H9 (cell line): ENCODE results near the gene LIX1. TPM values are rescaled to one million over a fixed set of nuclear protein-coding genes. Genes with fewer than 3 reads are reported as not detected.

Source experiments
- DNase-seq: peaks from one replicate; pipeline ENCODE4 v3.0.0-alpha.2; 2017
- H2AFZ ChIP-seq: one replicate; pipeline ENCODE4 v1.6.1; 2013; ENCODE audit warnings: mild to moderate bottlenecking, low read length, control low read depth, moderate library complexity
- H2AK5ac ChIP-seq: 2 replicates; pipeline ENCODE4 v1.6.1; 2013; ENCODE audit warnings: low read length, control low read depth, mixed read lengths; ENCODE audit not compliant: insufficient read length
- H2BK120ac ChIP-seq: one replicate; pipeline ENCODE4 v1.6.1; 2013; ENCODE audit warnings: low read depth, mild to moderate bottlenecking, low read length, control low read depth, inconsistent platforms; ENCODE audit not compliant: poor library complexity, severe bottlenecking
- H2BK12ac ChIP-seq: 2 replicates; pipeline ENCODE4 v1.6.1; 2013; ENCODE audit warnings: low read length, control low read depth, mixed read lengths, low read depth; ENCODE audit not compliant: insufficient read length
- H2BK15ac ChIP-seq: 2 replicates; pipeline ENCODE4 v1.6.1; 2013; ENCODE audit warnings: low read depth, low read length, control low read depth
- H2BK20ac ChIP-seq: one replicate; pipeline ENCODE4 v1.6.1; 2013; ENCODE audit warnings: low read depth, mild to moderate bottlenecking, low read length, control low read depth, inconsistent platforms; ENCODE audit not compliant: poor library complexity, severe bottlenecking
- H2BK5ac ChIP-seq: 2 replicates; pipeline ENCODE4 v1.6.1; 2013; ENCODE audit warnings: low read length, control low read depth, mixed read lengths; ENCODE audit not compliant: insufficient read length
- H3K14ac ChIP-seq: 2 replicates; pipeline ENCODE4 v1.6.1; 2013; ENCODE audit warnings: low read length, control low read depth; ENCODE audit not compliant: insufficient read depth
- H3K18ac ChIP-seq: 2 replicates; pipeline ENCODE4 v1.6.1; 2013; ENCODE audit warnings: low read depth, mild to moderate bottlenecking, mixed read lengths, low read length, control low read depth; ENCODE audit not compliant: insufficient read length
- H3K23ac ChIP-seq: 2 replicates; pipeline ENCODE4 v1.6.1; 2013; ENCODE audit warnings: low read length, control low read depth, mixed read lengths, low read depth; ENCODE audit not compliant: insufficient read length
- H3K23me2 ChIP-seq: 2 replicates; pipeline ENCODE4 v1.6.1; 2013; ENCODE audit warnings: low read depth, mild to moderate bottlenecking, mixed read lengths, low read length, control low read depth; ENCODE audit not compliant: insufficient read length, poor library complexity, severe bottlenecking
- H3K27ac ChIP-seq: 2 replicates; pipeline ENCODE4 v1.5.1; 2013; ENCODE audit warnings: low read length, control low read depth, mixed read lengths, low read depth; ENCODE audit not compliant: insufficient read length
- H3K27me3 ChIP-seq: 2 replicates; pipeline ENCODE4 v1.6.1; 2013; ENCODE audit warnings: low read length, control low read depth, inconsistent platforms; ENCODE audit not compliant: insufficient read depth
- H3K4ac ChIP-seq: 2 replicates; pipeline ENCODE4 v1.6.1; 2013; ENCODE audit warnings: low read depth, mild to moderate bottlenecking, control low read depth, inconsistent platforms, low read length, moderate library complexity
- H3K4me1 ChIP-seq: 2 replicates; pipeline ENCODE4 v1.6.1; 2013; ENCODE audit warnings: low read length, control low read depth, inconsistent platforms; ENCODE audit not compliant: insufficient read depth
- H3K4me2 ChIP-seq: 2 replicates; pipeline ENCODE4 v1.6.1; 2013; ENCODE audit warnings: low read length, control low read depth, mixed read lengths; ENCODE audit not compliant: insufficient read length, insufficient read depth
- H3K56ac ChIP-seq: 2 replicates; pipeline ENCODE4 v1.6.1; 2013; ENCODE audit warnings: low read depth, mild to moderate bottlenecking, mixed read lengths, low read length, control low read depth; ENCODE audit not compliant: insufficient read length
- H3K79me1 ChIP-seq: 2 replicates; pipeline ENCODE4 v1.6.1; 2013; ENCODE audit warnings: low read depth, mild to moderate bottlenecking, moderate library complexity, low read length, control low read depth, inconsistent platforms; ENCODE audit not compliant: insufficient read depth, poor library complexity, severe bottlenecking
- H3K79me2 ChIP-seq: 2 replicates; pipeline ENCODE4 v1.6.1; 2013; ENCODE audit warnings: low read length, control low read depth, inconsistent platforms; ENCODE audit not compliant: insufficient read depth
- H3K9ac ChIP-seq: 2 replicates; pipeline ENCODE4 v1.6.1; 2013; ENCODE audit warnings: low read length, control low read depth, mixed read lengths; ENCODE audit not compliant: insufficient read length; ENCODE audit errors: extremely low read depth
- H3K9me3 ChIP-seq: one replicate; pipeline ENCODE4 v1.6.1; 2013; ENCODE audit warnings: low read depth, low read length, inconsistent platforms; ENCODE audit not compliant: control insufficient read depth
- H3T11ph ChIP-seq: one replicate; pipeline ENCODE4 v1.6.1; 2013; ENCODE audit warnings: mild to moderate bottlenecking, low read length, control low read depth, inconsistent platforms
- H4K20me1 ChIP-seq: one replicate; pipeline ENCODE4 v1.6.1; 2013; ENCODE audit not compliant: control insufficient read depth, insufficient read length, insufficient read depth
- H4K5ac ChIP-seq: 2 replicates; pipeline ENCODE4 v1.6.1; 2013; ENCODE audit warnings: low read depth, mild to moderate bottlenecking, mixed read lengths, low read length, control low read depth; ENCODE audit not compliant: insufficient read length
- H4K8ac ChIP-seq: replicated peaks from 2 replicates; pipeline ENCODE4 v1.6.1; 2013; ENCODE audit warnings: low read length, control low read depth, mixed read lengths, low read depth; ENCODE audit not compliant: insufficient read length
- H4K91ac ChIP-seq: 2 replicates; pipeline ENCODE4 v1.6.1; 2013; ENCODE audit warnings: low read depth, mild to moderate bottlenecking, moderate library complexity, mixed read lengths, low read length, control low read depth; ENCODE audit not compliant: insufficient read length
- H3K27ac Mint-ChIP-seq, 3 experiments: 2 replicates in 2 of 3; 3 replicates in 1 of 3; pipeline ENCODE4 v1.8.0; 2020 to 2021; ENCODE audit warnings: mixed read lengths in 3 of 3, mild to moderate bottlenecking in 1 of 3, moderate library complexity in 1 of 3
- H3K27me3 Mint-ChIP-seq: 2 replicates; pipeline ENCODE4 v1.8.0; 2021; ENCODE audit warnings: low read depth, mild to moderate bottlenecking, moderate library complexity, mixed read lengths
- H3K36me3 Mint-ChIP-seq, 3 experiments: 2 replicates in 2 of 3; 3 replicates in 1 of 3; pipeline ENCODE4 v1.8.0; 2020 to 2021; ENCODE audit warnings: low read depth in 3 of 3, mixed read lengths in 3 of 3; ENCODE audit not compliant: insufficient read depth in 1 of 3
- H3K4me1 Mint-ChIP-seq, 2 experiments: 2 replicates each; pipeline ENCODE4 v1.8.0; 2020; ENCODE audit warnings: mixed read lengths in 2 of 2
- H3K4me3 Mint-ChIP-seq, 2 experiments: 2 replicates in 1 of 2; 3 replicates in 1 of 2; pipeline ENCODE4 v1.8.0; 2020 to 2021; ENCODE audit warnings: mild to moderate bottlenecking in 2 of 2, mixed read lengths in 2 of 2, moderate library complexity in 1 of 2
- H3K9me3 Mint-ChIP-seq, 2 experiments: 2 replicates in 1 of 2; 3 replicates in 1 of 2; pipeline ENCODE4 v1.8.0; 2020; ENCODE audit warnings: mild to moderate bottlenecking in 2 of 2, mixed read lengths in 2 of 2, moderate library complexity in 1 of 2
- WGBS: extraction: QIAGEN DNeasy Blood & Tissue Kit; methylation state at CpG from one replicate; pipeline ENCODE4 v1.1.7; 2013; ENCODE audit warnings: missing lambda C conversion rate, low lambda C conversion rate, mixed read lengths; ENCODE audit not compliant: insufficient read length; ENCODE audit errors: extremely low coverage; 5-methylcytosine and 5-hydroxymethylcytosine counted together
- total RNA-seq: library from RNA; stranded (reverse); gene quantifications from 2 replicates; pipeline ENCODE4 v1.2.1, GENCODE V29; 2021
- TF ChIP-seq, protein P1 (sequence below): fragments of 200-600 bp; sonication (generic); conservative IDR thresholded peaks from 3 replicates; pipeline ENCODE4 v1.8.0; 2021; ENCODE audit warnings: antibody characterized with exemption, mild to moderate bottlenecking

The LIX1 gene
- total RNA-seq, 1 experiment from 2014 or later, result 0.13 TPM

DNA sequence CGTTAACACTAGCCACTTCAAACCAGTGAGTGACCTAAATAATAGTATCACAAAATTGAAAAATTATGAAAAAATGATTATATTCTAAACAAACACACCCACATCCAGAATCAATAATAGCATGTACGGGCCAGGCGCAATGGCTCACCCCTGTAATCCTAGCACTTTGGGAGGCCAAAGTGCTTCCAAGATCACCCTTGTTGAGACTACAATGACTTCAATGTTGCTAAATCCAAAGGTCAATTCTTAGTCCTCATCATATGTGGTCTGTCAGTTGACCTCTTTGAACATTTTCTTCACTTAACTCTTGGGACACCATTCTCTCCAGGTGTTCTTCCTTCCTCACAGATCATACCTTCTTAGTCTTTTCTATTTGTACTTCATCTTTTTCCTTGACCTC, 29.3 kb upstream of the LIX1 start:
- no peak for DNase-seq
- no peak overlapping the region for H4K91ac ChIP-seq
- no peaks in the 10 kb centered on the region for H3K27me3 ChIP-seq
- H2BK15ac ChIP-seq, result no peak overlapping the region
- H3K79me1 ChIP-seq, result no peaks in the 10 kb centered on the region
- H3K9me3 Mint-ChIP-seq, result no peaks in the 10 kb centered on the region
- no peak overlapping the region for H4K8ac ChIP-seq
- no peak overlapping the region for H3T11ph ChIP-seq
- H3K9me3 ChIP-seq, result no peaks in the 10 kb centered on the region
- no peak overlapping the region for H3K4ac ChIP-seq
- no peaks in the 10 kb centered on the region for H3K27me3 Mint-ChIP-seq
- TF ChIP-seq, protein P1, sequence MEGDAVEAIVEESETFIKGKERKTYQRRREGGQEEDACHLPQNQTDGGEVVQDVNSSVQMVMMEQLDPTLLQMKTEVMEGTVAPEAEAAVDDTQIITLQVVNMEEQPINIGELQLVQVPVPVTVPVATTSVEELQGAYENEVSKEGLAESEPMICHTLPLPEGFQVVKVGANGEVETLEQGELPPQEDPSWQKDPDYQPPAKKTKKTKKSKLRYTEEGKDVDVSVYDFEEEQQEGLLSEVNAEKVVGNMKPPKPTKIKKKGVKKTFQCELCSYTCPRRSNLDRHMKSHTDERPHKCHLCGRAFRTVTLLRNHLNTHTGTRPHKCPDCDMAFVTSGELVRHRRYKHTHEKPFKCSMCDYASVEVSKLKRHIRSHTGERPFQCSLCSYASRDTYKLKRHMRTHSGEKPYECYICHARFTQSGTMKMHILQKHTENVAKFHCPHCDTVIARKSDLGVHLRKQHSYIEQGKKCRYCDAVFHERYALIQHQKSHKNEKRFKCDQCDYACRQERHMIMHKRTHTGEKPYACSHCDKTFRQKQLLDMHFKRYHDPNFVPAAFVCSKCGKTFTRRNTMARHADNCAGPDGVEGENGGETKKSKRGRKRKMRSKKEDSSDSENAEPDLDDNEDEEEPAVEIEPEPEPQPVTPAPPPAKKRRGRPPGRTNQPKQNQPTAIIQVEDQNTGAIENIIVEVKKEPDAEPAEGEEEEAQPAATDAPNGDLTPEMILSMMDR, result no peak
- H3K23me2 ChIP-seq, result no peaks in the 10 kb centered on the region
- H2BK120ac ChIP-seq, result no peak overlapping the region
- H3K23ac ChIP-seq, result no peak overlapping the region
- no peak overlapping the region for H3K56ac ChIP-seq
- no peak overlapping the region for H3K4me2 ChIP-seq
- no peak overlapping the region for H2AK5ac ChIP-seq
- no peak overlapping the region for H2BK20ac ChIP-seq
- H3K27ac Mint-ChIP-seq, result no peak overlapping the region
- no peak overlapping the region for H3K14ac ChIP-seq
- H3K79me2 ChIP-seq, result no peaks in the 10 kb centered on the region
- peaks cover 22 to 78% (median 60%) of the 10 kb centered on the region in 3 experiments; a peak in 5 of 7 replicates for H3K36me3 Mint-ChIP-seq
- H3K4me1 ChIP-seq, result no peaks in the 10 kb centered on the region
- no peak overlapping the region for H2AFZ ChIP-seq
- H3K27ac ChIP-seq, result no peak overlapping the region
- H2BK5ac ChIP-seq, result no peak overlapping the region
- H3K4me1 Mint-ChIP-seq, result no peaks in the 10 kb centered on the region
- H3K9ac ChIP-seq, result no peak overlapping the region
- no peak overlapping the region for H4K5ac ChIP-seq
- no peaks in the 10 kb centered on the region for H4K20me1 ChIP-seq
- no peak overlapping the region for H3K18ac ChIP-seq
- H2BK12ac ChIP-seq, result no peak overlapping the region
- no CpG with 5 or more reads among the region's 3 CpGs for WGBS
- no peak overlapping the region for H3K4me3 Mint-ChIP-seq
